Hepatocyte (in vitro differentiated cells): ENCODE results near the gene RAB3IL1. TPM values are rescaled to one million over a fixed set of nuclear protein-coding genes. Genes with fewer than 3 reads are reported as not detected.
"Not testable (repeated sequence)": the region's sequence is repeated elsewhere in the genome, so short reads cannot be mapped to it uniquely, and the experiment has no call there.

Experiments
- DNase-seq: peaks from one replicate; pipeline ENCODE4 v3.0.0-alpha.2; 2016; ENCODE audit warnings: low spot score
- H2AFZ ChIP-seq: fragments of 200-600 bp; sonication (generic); 2 replicates; pipeline ENCODE4 v1.6.0; 2016; ENCODE audit warnings: antibody characterized with exemption, mild to moderate bottlenecking
- H3K27ac ChIP-seq: fragments of 200-600 bp; sonication (generic); 2 replicates; pipeline ENCODE4 v1.5.1; 2016; ENCODE audit warnings: mild to moderate bottlenecking
- H3K27me3 ChIP-seq: fragments of 200-600 bp; sonication (generic); 2 replicates; pipeline ENCODE4 v1.6.1; 2016
- H3K36me3 ChIP-seq: fragments of 200-600 bp; sonication (generic); replicated peaks from 2 replicates; pipeline ENCODE4 v1.5.1; 2016; ENCODE audit warnings: low read depth; ENCODE audit not compliant: insufficient read depth
- H3K4me1 ChIP-seq: fragments of 200-600 bp; sonication (generic); 2 replicates; pipeline ENCODE4 v1.5.1; 2016; ENCODE audit warnings: mild to moderate bottlenecking, moderate library complexity; ENCODE audit not compliant: insufficient read depth
- H3K4me2 ChIP-seq: fragments of 200-600 bp; sonication (generic); 2 replicates; pipeline ENCODE4 v1.6.0; 2016
- H3K4me3 ChIP-seq: fragments of 200-600 bp; sonication (generic); 2 replicates; pipeline ENCODE4 v1.5.1; 2016; ENCODE audit warnings: mild to moderate bottlenecking
- H3K79me2 ChIP-seq: fragments of 200-600 bp; sonication (generic); 2 replicates; pipeline ENCODE4 v1.6.0; 2017; ENCODE audit warnings: mild to moderate bottlenecking
- H3K9me2 ChIP-seq: fragments of 200-600 bp; sonication (generic); replicated peaks from 2 replicates; pipeline ENCODE4 v1.6.0; 2017; ENCODE audit warnings: mild to moderate bottlenecking; ENCODE audit not compliant: insufficient read depth
- H3K9me3 ChIP-seq: fragments of 200-600 bp; sonication (generic); 2 replicates; pipeline ENCODE4 v1.5.1; 2016; ENCODE audit warnings: low read depth, mild to moderate bottlenecking
- H4K20me1 ChIP-seq: fragments of 200-600 bp; sonication (generic); 2 replicates; pipeline ENCODE4 v1.6.0; 2016; ENCODE audit warnings: mild to moderate bottlenecking; ENCODE audit not compliant: insufficient read depth, poor library complexity, severe bottlenecking
- EZH2 ChIP-seq: fragments of 200-600 bp; sonication (generic); IDR thresholded peaks from 2 replicates; pipeline ENCODE4 v1.6.1; 2016; ENCODE audit warnings: antibody characterized with exemption, mild to moderate bottlenecking, borderline replicate concordance
- EZH2phosphoT487 ChIP-seq: fragments of 200-600 bp; sonication (generic); IDR thresholded peaks from one replicate; pipeline ENCODE4 v1.6.1; 2018; ENCODE audit warnings: antibody characterized with exemption, mild to moderate bottlenecking, low read depth, moderate library complexity; ENCODE audit not compliant: unreplicated experiment, severe bottlenecking
- WGBS: methylation state at CpG from one replicate; pipeline ENCODE4 v1.1.6; 2016; ENCODE audit warnings: low lambda C conversion rate; ENCODE audit errors: missing lambda C conversion rate; 5-methylcytosine and 5-hydroxymethylcytosine counted together
- polyA plus RNA-seq: library from polyadenylated mRNA; unstranded; fragments of >200 nt; fragmentation: Nextera tagmentation; extraction: Ambion mirVana; gene quantifications from 2 replicates; pipeline ENCODE4 v1.2.1, GENCODE V29; 2016
- total RNA-seq: library from RNA; depleted of rRNA; stranded (reverse); fragments of >200 nt; gene quantifications from 2 replicates; pipeline ENCODE4 v1.2.3, GENCODE V29; 2014
- TF ChIP-seq, protein P1 (sequence below): fragments of 200-600 bp; sonication (generic); IDR thresholded peaks from 2 replicates; pipeline ENCODE4 v1.5.1; 2016; ENCODE audit warnings: antibody characterized with exemption, mild to moderate bottlenecking; ENCODE audit not compliant: poor library complexity

The RAB3IL1 gene
- total and polyA plus RNA-seq, 2 experiments from 2014 or later: 10.8 to 18.6 TPM

DNA sequence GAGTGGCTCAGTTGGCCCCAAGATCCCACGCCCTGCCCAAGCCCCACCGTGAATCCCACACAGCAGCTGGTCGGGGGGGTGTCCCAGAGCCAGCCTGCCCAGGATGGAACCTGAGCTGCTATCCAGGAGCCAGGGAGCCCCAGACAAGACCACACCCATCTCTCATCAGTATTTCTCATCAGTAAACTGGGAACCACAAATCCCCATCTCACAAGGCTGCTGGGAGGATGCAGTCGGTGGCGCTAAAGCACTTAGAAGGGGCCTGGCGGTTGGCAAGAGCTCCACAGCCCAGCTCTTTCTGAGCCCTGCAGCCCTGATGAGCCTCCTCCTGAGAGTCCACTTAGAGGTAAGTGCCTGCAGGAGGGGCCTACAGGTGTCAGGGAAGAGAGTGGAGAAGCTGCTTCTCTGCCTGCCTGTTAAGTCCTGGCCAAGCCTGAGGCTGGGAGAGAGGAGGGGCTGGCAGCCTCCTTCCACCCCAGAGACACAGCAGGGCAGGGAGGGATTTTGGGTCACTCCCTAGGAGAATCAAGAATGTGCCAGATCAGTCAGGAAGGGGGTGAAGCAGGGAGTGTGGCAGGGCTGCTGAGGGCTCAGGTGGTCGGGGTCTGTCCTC lies 32.1 kb downstream of the RAB3IL1 start:
- H3K27ac ChIP-seq: no peak overlapping the region
- no peaks in the 10 kb centered on the region for H3K9me2 ChIP-seq
- H3K36me3 ChIP-seq: no peaks in the 10 kb centered on the region
- no peaks in the 10 kb centered on the region for H3K79me2 ChIP-seq
- peaks cover 2% of the 10 kb centered on the region for H3K4me1 ChIP-seq
- H3K4me2 ChIP-seq: no peak overlapping the region
- no peaks in the 10 kb centered on the region for H3K27me3 ChIP-seq
- H2AFZ ChIP-seq: no peak overlapping the region
- H3K9me3 ChIP-seq: no peaks in the 10 kb centered on the region
- H4K20me1 ChIP-seq: no peaks in the 10 kb centered on the region
- TF ChIP-seq EZH2phosphoT487: no peak
- TF ChIP-seq, protein P1, sequence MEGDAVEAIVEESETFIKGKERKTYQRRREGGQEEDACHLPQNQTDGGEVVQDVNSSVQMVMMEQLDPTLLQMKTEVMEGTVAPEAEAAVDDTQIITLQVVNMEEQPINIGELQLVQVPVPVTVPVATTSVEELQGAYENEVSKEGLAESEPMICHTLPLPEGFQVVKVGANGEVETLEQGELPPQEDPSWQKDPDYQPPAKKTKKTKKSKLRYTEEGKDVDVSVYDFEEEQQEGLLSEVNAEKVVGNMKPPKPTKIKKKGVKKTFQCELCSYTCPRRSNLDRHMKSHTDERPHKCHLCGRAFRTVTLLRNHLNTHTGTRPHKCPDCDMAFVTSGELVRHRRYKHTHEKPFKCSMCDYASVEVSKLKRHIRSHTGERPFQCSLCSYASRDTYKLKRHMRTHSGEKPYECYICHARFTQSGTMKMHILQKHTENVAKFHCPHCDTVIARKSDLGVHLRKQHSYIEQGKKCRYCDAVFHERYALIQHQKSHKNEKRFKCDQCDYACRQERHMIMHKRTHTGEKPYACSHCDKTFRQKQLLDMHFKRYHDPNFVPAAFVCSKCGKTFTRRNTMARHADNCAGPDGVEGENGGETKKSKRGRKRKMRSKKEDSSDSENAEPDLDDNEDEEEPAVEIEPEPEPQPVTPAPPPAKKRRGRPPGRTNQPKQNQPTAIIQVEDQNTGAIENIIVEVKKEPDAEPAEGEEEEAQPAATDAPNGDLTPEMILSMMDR: no peak
- TF ChIP-seq EZH2: no peak
- no peak overlapping the region for H3K4me3 ChIP-seq
- DNase-seq: no peak
- 84% methylated on average over 7 of the region's 7 CpGs for WGBS

DNA sequence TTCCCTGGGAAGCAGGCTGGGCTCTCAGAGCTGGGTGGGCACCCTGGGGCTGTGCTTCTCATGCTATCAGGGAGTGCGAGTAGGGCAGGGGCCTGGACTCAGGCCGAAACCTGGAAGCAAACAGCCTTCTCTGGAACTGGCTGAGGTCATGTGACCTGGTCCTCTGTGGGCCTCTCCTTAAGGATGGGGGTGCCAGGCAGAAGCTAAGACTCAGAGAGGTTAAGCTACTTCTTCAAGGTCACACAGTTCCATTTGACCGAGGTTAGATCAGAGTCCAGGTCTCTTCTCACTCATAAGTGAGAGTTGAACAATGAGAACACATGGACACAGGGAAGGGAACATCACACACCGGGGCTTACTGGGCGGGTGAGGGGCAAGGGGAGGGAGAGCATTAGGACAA lies 33.4 kb downstream of the RAB3IL1 start:
- no peak for DNase-seq
- no peak overlapping the region for H3K4me2 ChIP-seq
- H3K36me3 ChIP-seq: no peaks in the 10 kb centered on the region
- TF ChIP-seq EZH2phosphoT487: no peak
- TF ChIP-seq, protein P1: no peak
- no peaks in the 10 kb centered on the region for H3K79me2 ChIP-seq
- no peak overlapping the region for H3K4me3 ChIP-seq
- 92% methylated on average over 5 of the region's 5 CpGs for whole genome bisulfite sequencing
- no peaks in the 10 kb centered on the region for H3K4me1 ChIP-seq
- no peaks in the 10 kb centered on the region for H3K9me2 ChIP-seq
- H3K27me3 ChIP-seq: no peaks in the 10 kb centered on the region
- H3K27ac ChIP-seq: no peak overlapping the region
- H4K20me1 ChIP-seq: no peaks in the 10 kb centered on the region
- no peak overlapping the region for H2AFZ ChIP-seq
- no peaks in the 10 kb centered on the region for H3K9me3 ChIP-seq

DNA sequence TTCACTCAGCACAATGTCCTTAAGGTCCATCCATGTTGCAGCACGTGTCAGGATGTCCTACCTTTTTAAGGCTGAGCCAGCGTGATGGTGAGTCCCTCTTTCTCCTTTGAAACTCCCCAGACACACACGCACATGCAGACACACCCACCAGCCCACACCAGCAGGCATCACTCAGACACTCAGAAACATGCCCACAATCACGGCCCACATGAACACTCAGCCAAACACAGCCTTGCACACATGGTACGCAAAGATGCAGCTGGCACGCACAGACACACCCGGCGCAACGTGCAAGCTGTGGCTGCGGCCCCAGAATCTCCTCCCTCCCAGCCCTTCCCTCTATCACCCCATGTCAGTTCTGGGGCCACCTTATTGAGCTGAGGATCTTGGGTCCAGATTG lies 34.0 kb downstream of the RAB3IL1 start:
- Histone ChIP-seq H3K79me2 (no peaks in the 10 kb centered on the region), H4K20me1 (no peaks in the 10 kb centered on the region), H2AFZ (no peak overlapping the region), H3K4me1 (no peaks in the 10 kb centered on the region), H3K27ac (no peak overlapping the region), H3K36me3 (no peaks in the 10 kb centered on the region), H3K9me2 (no peaks in the 10 kb centered on the region), H3K27me3 (no peaks in the 10 kb centered on the region), H3K9me3 (no peaks in the 10 kb centered on the region), H3K4me3 (no peak overlapping the region), H3K4me2 (no peak overlapping the region)
- TF ChIP-seq, protein P1: no peak
- no peak for TF ChIP-seq EZH2
- no peak for TF ChIP-seq EZH2phosphoT487
- no peak for DNase-seq
- WGBS: 93% methylated on average over 10 of the region's 10 CpGs

- no peaks in the 10 kb centered on the region for H4K20me1 ChIP-seq
- no peaks in the 10 kb centered on the region for H3K4me1 ChIP-seq
Measured at GRCh38 chr11:61882879-61883278, 34.5 kb downstream of the RAB3IL1 start.

DNA sequence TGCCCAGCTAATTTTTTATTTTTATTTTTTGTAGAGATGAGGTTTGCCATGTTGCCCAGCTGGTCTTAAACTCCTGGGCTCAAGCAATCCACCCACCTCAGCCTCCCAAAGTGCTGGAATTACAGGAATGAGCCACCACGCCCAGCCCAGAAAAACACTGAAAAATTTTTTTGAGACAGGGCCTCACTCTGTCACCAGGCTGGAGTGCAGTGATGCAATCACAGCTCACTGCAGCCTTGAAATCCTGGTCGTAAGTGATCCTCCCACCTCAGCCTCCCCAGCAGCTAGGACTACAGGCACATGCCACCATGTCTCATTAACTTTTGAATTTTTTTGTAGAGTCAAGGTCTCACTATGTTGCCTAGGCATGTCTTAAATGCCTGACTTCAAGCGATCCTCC lies 35.1 kb downstream of the RAB3IL1 start:
- WGBS: 91% methylated on average over 3 of the region's 3 CpGs
- not testable (repeated sequence) for H3K27ac ChIP-seq, H3K9me2 ChIP-seq, H3K36me3 ChIP-seq, DNase-seq, H3K4me3 ChIP-seq, H3K4me1 ChIP-seq, H4K20me1 ChIP-seq, H3K9me3 ChIP-seq, H3K4me2 ChIP-seq, H2AFZ ChIP-seq, H3K79me2 ChIP-seq, H3K27me3 ChIP-seq

More at GRCh38 chr11:61882879-61883278, 34.5 kb downstream of the RAB3IL1 start:
- Histone ChIP-seq H3K9me2 (no peaks in the 10 kb centered on the region), H3K27me3 (no peaks in the 10 kb centered on the region), H2AFZ (no peak overlapping the region), H3K4me2 (no peak overlapping the region), H3K9me3 (no peaks in the 10 kb centered on the region), H3K4me3 (no peak overlapping the region), H3K27ac (no peak overlapping the region), H3K36me3 (no peaks in the 10 kb centered on the region), H3K79me2 (no peaks in the 10 kb centered on the region)
- 78% methylated on average over 6 of the region's 6 CpGs for WGBS
- TF ChIP-seq EZH2 (no peak), EZH2phosphoT487 (no peak)
- TF ChIP-seq, protein P1: no peak
- DNase-seq: no peak
